ENCODE results near the gene MALL. TPM values are rescaled to one million over a fixed set of nuclear protein-coding genes. Genes with fewer than 3 reads are reported as not detected.
A peak's percentile ranks its signal among the peaks of the same experiment; 100 is the strongest.
"Not testable (repeated sequence)": the region's sequence is repeated elsewhere in the genome, so short reads cannot be mapped to it uniquely, and the experiment has no call there.

MALL gene
- 10 to 100 TPM; 38.7 to 92.8 (median 54.1) TPM for total RNA-seq

GRCh38 chr2:110115291-110116032 is at the start of gene MALL:
Gene MALL, minus strand, starts transcription at chr2:110115822. Its CDS starts 30 bp downstream, at chr2:110115792.
- intact Hi-C loops (cut with DNase I; ENCODE audit: low total_unique reads), result no loop called here
- DNase-seq (ENCODE audit: low spot score in 2 of 2), result peak in 1 of 2 donors; percentile 86
- H3K4me3 ChIP-seq (ENCODE audit: low read depth, poor library complexity, severe bottlenecking), result peak within 1 kb of the TSS; percentile 30
- TF ChIP-seq POLR2A (IDR thresholded peaks at IDR 0.05) (no peak), CTCF (IDR thresholded peaks at IDR 0.05) (no peak)
- 5 to 7% methylated on average over 45 to 62 of the region's 62 CpGs for WGBS, 2 donors

- WGBS, 2 donors, result 33 to 35% methylated on average over 4 of the region's 4 CpGs
- no peak for DNase-seq (ENCODE audit: low spot score in 2 of 2)
- no peak overlapping the region for H3K4me3 ChIP-seq (ENCODE audit: low read depth, poor library complexity, severe bottlenecking)
- TF ChIP-seq POLR2A (IDR thresholded peaks at IDR 0.05) (no peak), CTCF (IDR thresholded peaks at IDR 0.05) (peak in 1 of 3 donors; percentile 44)
- intact Hi-C loops (cut with DNase I; ENCODE audit: low total_unique reads), result no loop called here
Measured at GRCh38 chr2:110157153-110157793, 41.7 kb upstream of the MALL start.

GRCh38 chr2:110154828-110155227 is 39.2 kb upstream of the MALL start:
- H3K4me3 ChIP-seq (ENCODE audit: low read depth, poor library complexity, severe bottlenecking); DNase-seq (ENCODE audit: low spot score in 2 of 2); intact Hi-C loops (cut with DNase I; ENCODE audit: low total_unique reads): not testable (repeated sequence)
- 96 to 97% methylated on average over 4 of the region's 4 CpGs for WGBS, 2 donors

- H3K4me3 ChIP-seq (ENCODE audit: low read depth, poor library complexity, severe bottlenecking); intact Hi-C loops (cut with DNase I; ENCODE audit: low total_unique reads); DNase-seq (ENCODE audit: low spot score in 2 of 2): not testable (repeated sequence)
- WGBS, 2 donors, result 67 to 94% methylated on average over 2 of the region's 2 CpGs
Measured at GRCh38 chr2:110154188-110154587, 38.6 kb upstream of the MALL start.

- WGBS, 2 donors, result 69% methylated on average over 2 of the region's 2 CpGs
- intact Hi-C loops (cut with DNase I; ENCODE audit: low total_unique reads), result no loop called here
- no peak for DNase-seq (ENCODE audit: low spot score in 2 of 2)
Measured at GRCh38 chr2:110153416-110153815, 37.8 kb upstream of the MALL start.

GRCh38 chr2:110152943-110153342 is 37.3 kb upstream of the MALL start:
- no peak overlapping the region for H3K4me3 ChIP-seq (ENCODE audit: low read depth, poor library complexity, severe bottlenecking)
- 68 to 72% methylated on average over 3 of the region's 3 CpGs for WGBS, 2 donors
- DNase-seq (ENCODE audit: low spot score in 2 of 2), result no peak
- intact Hi-C loops (cut with DNase I; ENCODE audit: low total_unique reads), result no loop called here
- TF ChIP-seq POLR2A (IDR thresholded peaks at IDR 0.05), result no peak
- TF ChIP-seq CTCF (IDR thresholded peaks at IDR 0.05), result no peak

More at GRCh38 chr2:110153416-110153815, 37.8 kb upstream of the MALL start:
- TF ChIP-seq CTCF (IDR thresholded peaks at IDR 0.05) (no peak), POLR2A (IDR thresholded peaks at IDR 0.05) (no peak)
- H3K4me3 ChIP-seq (ENCODE audit: low read depth, poor library complexity, severe bottlenecking), result no peak overlapping the region

Measured in lower leg skin (tissue), 4 donors.